Raji (cell line): ENCODE results near the gene WNT5B.

ENCODE experiments used
- POLR2A ChIP-seq: IDR thresholded peaks from 2 replicates; pipeline ENCODE4 v1.6.1; 2011; ENCODE audit warnings: low read depth, low read length, control low read depth; ENCODE audit not compliant: insufficient read depth

WNT5B gene

DNA sequence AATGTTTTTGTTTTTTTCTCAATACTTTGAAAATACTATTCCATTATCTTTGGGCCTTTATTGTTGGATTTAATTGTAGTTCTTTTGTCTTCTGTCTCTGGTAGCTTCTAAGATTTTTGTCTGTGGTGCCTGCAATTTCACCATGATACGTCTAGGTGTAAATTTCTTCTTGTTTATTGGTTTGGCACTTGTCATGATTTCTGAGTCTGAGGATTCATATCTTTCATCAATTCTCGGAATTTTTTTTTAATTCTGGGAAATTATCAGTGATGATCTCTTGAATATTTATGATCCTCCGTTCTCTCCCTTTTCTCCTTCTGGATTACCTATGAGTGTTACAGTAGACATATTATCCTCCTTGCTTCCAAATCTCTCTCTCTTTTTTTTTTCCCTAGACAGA, 47.0 kb downstream of the WNT5B start:
- TF ChIP-seq POLR2A: no peak

DNA sequence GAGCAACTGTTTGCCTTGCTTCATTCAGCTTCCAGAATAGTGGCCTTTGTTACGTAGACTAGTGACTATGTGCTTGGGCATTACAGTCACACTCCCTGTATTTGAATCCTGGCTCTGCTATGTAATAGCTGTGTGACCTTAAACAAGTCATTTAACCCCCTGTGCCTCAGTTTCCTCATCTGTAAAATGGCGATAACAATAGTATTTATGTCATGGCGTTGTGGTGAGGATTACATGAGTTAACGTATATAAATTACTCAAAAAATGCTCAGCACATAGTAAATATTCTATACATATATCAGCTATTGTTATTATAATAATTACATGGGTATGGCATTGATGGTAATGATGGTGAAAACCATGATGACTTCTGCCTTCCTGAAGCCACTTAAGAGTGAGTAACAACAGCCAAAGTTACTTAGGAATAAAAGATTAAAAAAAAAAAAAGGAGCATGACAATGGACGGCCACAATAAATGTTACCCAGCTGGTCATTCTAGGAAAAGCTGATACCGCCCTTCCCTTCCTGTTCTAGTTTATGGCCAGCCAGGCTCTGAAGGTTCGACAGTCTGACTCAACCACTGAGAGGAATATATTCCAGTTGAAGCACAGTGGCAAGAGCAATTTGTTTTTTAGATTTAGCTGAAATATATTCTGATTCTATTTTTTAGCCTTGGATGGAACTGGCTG, 51.9 kb downstream of the WNT5B start:
- TF ChIP-seq POLR2A: no peak

DNA sequence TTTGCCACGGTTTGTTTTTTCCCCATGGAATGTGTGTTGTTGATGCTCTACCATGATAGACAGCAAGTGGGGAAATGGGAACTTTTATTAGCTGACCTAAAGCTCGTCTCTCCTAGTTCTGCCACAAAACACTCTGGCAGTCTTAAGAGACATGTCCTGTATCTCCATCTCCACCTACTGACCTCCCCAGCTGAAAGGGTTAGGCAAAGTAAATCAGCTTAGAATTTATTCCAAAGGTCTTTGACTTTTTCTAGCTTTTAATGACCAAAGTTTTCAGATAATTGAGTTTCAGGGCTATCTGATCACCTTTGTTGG, 52.4 kb downstream of the WNT5B start:
- no peak for TF ChIP-seq POLR2A

- TF ChIP-seq POLR2A: no peak
Observed at GRCh38 chr12:1688086-1688710, 59.2 kb downstream of the WNT5B start.

DNA sequence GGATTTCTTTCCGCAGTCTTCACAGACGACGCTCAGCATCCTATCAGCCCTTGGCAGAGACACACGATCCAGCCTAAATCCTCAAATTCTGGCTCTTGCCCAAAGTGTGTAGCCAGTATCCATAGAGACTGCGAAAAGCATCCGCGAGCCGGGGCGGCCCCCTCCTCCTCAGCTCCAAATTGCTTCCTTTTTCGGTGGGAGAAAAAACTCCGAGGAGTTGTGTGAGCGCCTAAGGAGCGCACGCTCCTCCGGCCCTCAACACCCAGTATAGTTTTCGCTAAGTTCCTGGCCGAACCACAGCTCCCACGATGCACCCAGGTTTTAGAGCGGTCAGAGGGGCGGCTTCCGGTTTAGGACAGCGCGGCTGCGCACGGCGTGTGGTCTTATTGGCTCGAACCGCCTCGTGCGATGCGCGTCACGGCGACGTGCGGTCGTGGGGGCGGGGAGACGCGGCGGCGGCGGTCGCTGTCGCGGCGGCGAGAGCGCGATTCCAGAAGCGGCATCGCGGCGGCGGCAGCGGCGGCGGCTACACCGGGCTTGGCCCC, 61.6 kb downstream of the WNT5B start, which contains the start of gene ADIPOR2:
Gene ADIPOR2, plus strand, starts transcription at position 493 of the 545 bp plus-strand sequence. CDS start 63,274 bp downstream, outside the sequence.
- TF ChIP-seq POLR2A: peak; percentile 98

DNA sequence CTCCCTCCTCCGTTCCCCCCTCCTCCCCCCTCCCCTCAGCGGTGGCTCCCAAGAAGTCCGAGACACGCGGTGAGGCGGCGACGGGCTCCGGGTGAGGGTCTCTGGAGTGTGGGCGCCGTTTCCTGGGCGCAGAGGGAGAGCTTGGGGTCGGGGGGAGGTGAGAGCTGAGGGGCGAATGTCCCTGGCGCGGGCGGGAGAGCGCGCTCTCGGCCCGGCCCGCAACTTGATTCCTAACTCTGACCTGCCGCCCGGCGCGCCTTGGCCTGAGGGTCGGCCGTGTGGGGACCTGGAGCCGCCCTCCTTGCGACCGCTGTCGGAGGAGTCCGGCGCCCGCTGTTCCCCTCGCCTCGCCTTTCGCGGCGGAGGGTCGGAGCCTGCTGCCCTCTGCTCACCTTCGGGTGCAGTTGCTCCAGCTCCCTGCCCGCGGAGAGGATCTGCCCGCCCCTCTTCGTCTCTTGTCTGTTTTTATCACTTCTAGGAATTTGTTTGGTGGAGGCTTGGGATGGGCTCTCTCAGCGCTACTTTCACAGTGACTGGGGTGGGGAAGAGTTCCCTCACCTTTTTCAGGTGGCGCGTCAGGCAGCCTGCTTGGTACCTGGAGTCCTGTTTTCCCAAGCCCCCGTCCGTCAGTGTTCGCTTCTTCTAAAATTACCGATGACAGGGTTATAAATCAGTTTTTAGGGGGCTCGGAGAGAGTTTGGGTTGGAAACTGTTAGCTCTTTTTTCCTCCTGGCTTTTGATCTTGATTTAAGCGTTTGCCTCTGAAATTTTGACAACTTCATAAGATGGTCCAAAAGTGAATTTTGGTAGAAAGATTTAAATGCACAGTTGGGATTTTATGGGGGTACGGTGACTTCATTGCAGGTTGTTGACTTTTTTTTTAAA, 62.3 kb downstream of the WNT5B start:
- no peak for TF ChIP-seq POLR2A

DNA sequence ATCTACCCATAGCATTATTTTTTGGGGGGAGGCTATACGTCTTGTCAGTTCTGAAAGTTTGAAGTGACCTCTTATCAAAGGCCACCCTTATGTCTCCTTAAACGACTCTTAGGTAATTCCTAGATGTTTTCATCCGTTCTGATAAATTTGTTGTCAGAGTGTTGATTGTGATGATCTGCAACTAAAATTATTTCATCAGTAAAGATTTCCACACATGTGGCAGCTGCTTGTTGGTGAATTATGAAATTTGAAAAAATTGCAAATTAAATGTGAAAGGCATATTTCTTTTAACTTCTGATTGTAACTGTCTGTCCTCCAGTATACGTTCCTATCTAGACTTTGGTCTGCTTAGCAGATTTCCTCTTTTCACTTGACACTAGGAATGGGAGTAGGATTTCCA, 63.2 kb downstream of the WNT5B start:
- TF ChIP-seq POLR2A: no peak

DNA sequence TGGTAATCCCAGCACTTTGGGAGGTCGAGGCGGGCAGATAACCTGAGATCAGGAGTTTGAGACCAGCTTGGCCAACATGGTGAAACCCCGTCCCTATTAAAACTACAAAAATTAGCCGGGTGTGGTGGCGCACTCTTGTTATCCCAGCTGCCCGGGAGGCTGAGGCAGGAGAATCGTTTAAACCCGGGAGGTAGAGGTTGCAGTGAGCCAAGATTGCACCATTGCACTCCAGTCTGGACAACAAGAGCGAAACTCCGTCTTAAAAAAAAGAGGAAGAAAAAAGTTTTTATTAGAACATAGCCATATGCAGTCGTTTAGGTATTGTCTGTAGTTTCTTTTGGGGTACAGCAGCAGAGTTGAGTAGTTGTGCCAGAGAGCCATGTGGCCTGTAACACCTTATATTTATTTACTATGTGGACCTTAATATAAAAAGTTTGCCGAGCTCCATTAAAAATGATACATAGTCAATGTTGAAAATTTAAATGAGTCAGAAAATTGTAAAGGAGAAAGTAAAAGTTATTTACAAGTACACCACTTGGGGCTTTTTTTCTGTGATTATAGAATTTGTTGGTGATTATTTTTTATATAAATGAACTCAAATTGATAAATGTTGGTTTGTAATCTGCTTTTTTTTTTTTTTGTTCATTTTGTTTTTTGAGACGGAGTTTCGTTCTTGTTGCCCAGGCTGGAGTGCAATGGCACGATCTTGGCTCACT, 64.0 kb downstream of the WNT5B start:
- TF ChIP-seq POLR2A: no peak

GRCh38 chr12:1695886-1696670, 67.0 kb downstream of the WNT5B start:
- no peak for TF ChIP-seq POLR2A

GRCh38 chr12:1696800-1697199, 67.8 kb downstream of the WNT5B start:
- no peak for TF ChIP-seq POLR2A
